Neural cell (in vitro differentiated cells): ENCODE data around the gene TTLL12. TPM values are rescaled to one million over a fixed set of nuclear protein-coding genes. Genes with fewer than 3 reads are reported as not detected.

Experiments used
- H2AFZ ChIP-seq: fragments of 200-600, 300-800 bp; sonication (generic), shearing (Covaris generic); 2 replicates; pipeline ENCODE4 v1.6.0; 2014; ENCODE audit warnings: low read depth, mild to moderate bottlenecking, antibody characterized with exemption, low read length, moderate library complexity
- H3F3A ChIP-seq: fragments of 200-600 bp; shearing (Covaris generic); 2 replicates; pipeline ENCODE4 v1.6.1; 2016; ENCODE audit warnings: mild to moderate bottlenecking, moderate library complexity, mixed read lengths, antibody characterized with exemption, low read length; ENCODE audit not compliant: insufficient read depth, poor library complexity, severe bottlenecking
- H3K27ac ChIP-seq: fragments of 200-600, 300-800 bp; sonication (generic), shearing (Covaris generic); 2 replicates; pipeline ENCODE4 v1.5.1; 2014; ENCODE audit warnings: mild to moderate bottlenecking, low read length, moderate library complexity
- H3K27me3 ChIP-seq: fragments of 300-800, 200-600 bp; sonication (generic), shearing (Covaris generic); 2 replicates; pipeline ENCODE4 v1.6.0; 2014; ENCODE audit warnings: mild to moderate bottlenecking, low read depth, low read length, moderate library complexity; ENCODE audit not compliant: insufficient read depth
- H3K36me3 ChIP-seq: fragments of 300-800, 200-600 bp; sonication (generic), shearing (Covaris generic); 2 replicates; pipeline ENCODE4 v1.5.1; 2014; ENCODE audit warnings: mild to moderate bottlenecking, antibody characterized with exemption, low read length, moderate library complexity; ENCODE audit not compliant: insufficient read depth
- H3K4me2 ChIP-seq: fragments of 300-800, 200-600 bp; sonication (generic), shearing (Covaris generic); 2 replicates; pipeline ENCODE4 v1.6.0; 2014; ENCODE audit warnings: mild to moderate bottlenecking, low read length
- H3K4me3 ChIP-seq: fragments of 300-800, 200-600 bp; sonication (generic), shearing (Covaris generic); 2 replicates; pipeline ENCODE4 v1.5.1; 2014; ENCODE audit warnings: mild to moderate bottlenecking, low read length, moderate library complexity
- H3K79me2 ChIP-seq: fragments of 200-600 bp; shearing (Covaris generic); replicated peaks from 2 replicates; pipeline ENCODE4 v1.6.0; 2014; ENCODE audit warnings: mild to moderate bottlenecking, low read length, moderate library complexity; ENCODE audit not compliant: insufficient read depth
- H3K9ac ChIP-seq: fragments of 300-800, 200-600 bp; sonication (generic), shearing (Covaris generic); 2 replicates; pipeline ENCODE4 v1.6.1; 2016; ENCODE audit warnings: mild to moderate bottlenecking, low read length, mixed read lengths
- H3K9me2 ChIP-seq: fragments of 200-600 bp; shearing (Covaris generic); 2 replicates; pipeline ENCODE4 v1.6.1; 2016; ENCODE audit warnings: mild to moderate bottlenecking, low read length, mixed read lengths; ENCODE audit not compliant: insufficient read depth
- H3K9me3 ChIP-seq: fragments of 200-600, 300-800 bp; sonication (generic), shearing (Covaris generic); 2 replicates; pipeline ENCODE4 v1.6.1; 2016; ENCODE audit warnings: mild to moderate bottlenecking, mixed run types, low read length, moderate library complexity, mixed read lengths
- H4K20me1 ChIP-seq: fragments of 200-600 bp; shearing (Covaris generic); 2 replicates; pipeline ENCODE4 v1.6.1; 2016; ENCODE audit warnings: mild to moderate bottlenecking, mixed run types; ENCODE audit not compliant: insufficient read depth
- EP300 ChIP-seq: fragments of 450-650 bp; conservative IDR thresholded peaks from 2 replicates; pipeline ENCODE4 v1.6.1; 2014; ENCODE audit warnings: antibody characterized with exemption, mild to moderate bottlenecking, moderate library complexity; ENCODE audit not compliant: poor library complexity, severe bottlenecking
- EZH2 ChIP-seq: fragments of 200-600, 300-800 bp; shearing (Covaris generic), sonication (generic); IDR thresholded peaks from 2 replicates; pipeline ENCODE4 v1.6.1; 2014; ENCODE audit warnings: antibody characterized with exemption, low read length, borderline replicate concordance, mild to moderate bottlenecking; ENCODE audit not compliant: insufficient read depth, poor library complexity, severe bottlenecking
- MXI1 ChIP-seq: fragments of 450-650 bp; conservative IDR thresholded peaks from 2 replicates; pipeline ENCODE4 v1.6.1; 2014; ENCODE audit warnings: antibody characterized with exemption, mild to moderate bottlenecking; ENCODE audit not compliant: poor library complexity, severe bottlenecking
- POLR2AphosphoS5 ChIP-seq: IDR thresholded peaks from 2 replicates; pipeline ENCODE4 v1.6.1; 2012
- RAD21 ChIP-seq: fragments of 450-650 bp; conservative IDR thresholded peaks from 2 replicates; pipeline ENCODE4 v1.6.1; 2014; ENCODE audit warnings: antibody characterized with exemption, mild to moderate bottlenecking, moderate library complexity
- REST ChIP-seq: IDR thresholded peaks from 2 replicates; pipeline ENCODE4 v1.6.1; 2012; ENCODE audit warnings: borderline replicate concordance
- SMC3 ChIP-seq: fragments of 450-650 bp; conservative IDR thresholded peaks from 2 replicates; pipeline ENCODE4 v1.6.1; 2014; ENCODE audit warnings: antibody characterized with exemption, mild to moderate bottlenecking, moderate library complexity; ENCODE audit not compliant: poor library complexity
- TAF1 ChIP-seq: IDR thresholded peaks from 2 replicates; pipeline ENCODE4 v1.6.1; 2012; ENCODE audit warnings: low read depth
- polyA plus RNA-seq: library from polyadenylated mRNA; depleted of rRNA; stranded (reverse); fragments of >200 nt; gene quantifications from 2 replicates; pipeline ENCODE4 v1.2.3, GENCODE V29; 2014
- TF ChIP-seq, protein P1 (sequence below): fragments of 450-650 bp; IDR thresholded peaks from 2 replicates; pipeline ENCODE4 v1.5.1; 2014; ENCODE audit warnings: antibody characterized with exemption, mild to moderate bottlenecking, moderate library complexity; ENCODE audit not compliant: poor library complexity, severe bottlenecking

TTLL12 gene
- polyA plus RNA-seq, 1 donor from 2014 or later = 22.2 TPM

DNA sequence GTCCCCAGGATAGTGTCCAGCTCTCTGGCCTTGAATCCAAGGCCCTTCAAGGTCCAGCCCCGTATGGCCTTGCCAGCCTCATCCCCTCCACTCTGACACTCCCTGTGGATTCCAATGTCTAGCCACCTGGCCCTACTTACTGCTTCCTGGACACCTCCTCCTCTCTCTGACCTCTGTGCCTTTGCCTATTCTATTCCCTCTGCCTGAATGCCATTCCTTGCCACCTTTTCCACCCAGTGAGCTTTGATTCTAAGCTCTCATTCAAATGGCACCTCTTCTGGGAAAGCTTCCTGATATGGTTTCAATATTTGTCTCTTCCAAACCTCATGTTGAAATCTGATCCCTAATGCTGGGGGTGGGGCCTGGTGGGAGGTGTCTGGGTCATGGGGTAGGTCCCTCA is 31.9 kb upstream of the TTLL12 start:
- Histone ChIP-seq H3K36me3 (no peaks in the 10 kb centered on the region), H3K9ac (no peak overlapping the region), H3K27ac (no peak overlapping the region), H2AFZ (no peak overlapping the region), H3K27me3 (no peaks in the 10 kb centered on the region), H3K79me2 (no peaks in the 10 kb centered on the region), H3F3A (no peaks in the 10 kb centered on the region), H3K4me3 (no peak overlapping the region), H3K9me3 (no peaks in the 10 kb centered on the region), H3K9me2 (no peaks in the 10 kb centered on the region), H4K20me1 (no peaks in the 10 kb centered on the region), H3K4me2 (no peak overlapping the region)
- TF ChIP-seq EP300 (no peak), EZH2 (no peak), REST (no peak), MXI1 (no peak), RAD21 (no peak)

GRCh38 chr22:43217285-43218030 is 30.5 kb upstream of the TTLL12 start:
- no peaks in the 10 kb centered on the region for H3K36me3 ChIP-seq
- TF ChIP-seq SMC3 (no peak), REST (no peak), RAD21 (no peak), MXI1 (no peak), EP300 (no peak), EZH2 (no peak), TAF1 (no peak), POLR2AphosphoS5 (no peak)
- TF ChIP-seq, protein P1, sequence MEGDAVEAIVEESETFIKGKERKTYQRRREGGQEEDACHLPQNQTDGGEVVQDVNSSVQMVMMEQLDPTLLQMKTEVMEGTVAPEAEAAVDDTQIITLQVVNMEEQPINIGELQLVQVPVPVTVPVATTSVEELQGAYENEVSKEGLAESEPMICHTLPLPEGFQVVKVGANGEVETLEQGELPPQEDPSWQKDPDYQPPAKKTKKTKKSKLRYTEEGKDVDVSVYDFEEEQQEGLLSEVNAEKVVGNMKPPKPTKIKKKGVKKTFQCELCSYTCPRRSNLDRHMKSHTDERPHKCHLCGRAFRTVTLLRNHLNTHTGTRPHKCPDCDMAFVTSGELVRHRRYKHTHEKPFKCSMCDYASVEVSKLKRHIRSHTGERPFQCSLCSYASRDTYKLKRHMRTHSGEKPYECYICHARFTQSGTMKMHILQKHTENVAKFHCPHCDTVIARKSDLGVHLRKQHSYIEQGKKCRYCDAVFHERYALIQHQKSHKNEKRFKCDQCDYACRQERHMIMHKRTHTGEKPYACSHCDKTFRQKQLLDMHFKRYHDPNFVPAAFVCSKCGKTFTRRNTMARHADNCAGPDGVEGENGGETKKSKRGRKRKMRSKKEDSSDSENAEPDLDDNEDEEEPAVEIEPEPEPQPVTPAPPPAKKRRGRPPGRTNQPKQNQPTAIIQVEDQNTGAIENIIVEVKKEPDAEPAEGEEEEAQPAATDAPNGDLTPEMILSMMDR = no peak

More at GRCh38 chr22:43217285-43218030, 30.5 kb upstream of the TTLL12 start:
- H3K4me2 ChIP-seq = no peak overlapping the region
- H3K9me2 ChIP-seq = no peaks in the 10 kb centered on the region
- H3K9me3 ChIP-seq = no peaks in the 10 kb centered on the region
- H3K27ac ChIP-seq = no peak overlapping the region
- H2AFZ ChIP-seq = no peak overlapping the region
- no peaks in the 10 kb centered on the region for H3F3A ChIP-seq
- H4K20me1 ChIP-seq = no peaks in the 10 kb centered on the region
- H3K4me3 ChIP-seq = no peak overlapping the region
- H3K79me2 ChIP-seq = no peaks in the 10 kb centered on the region
- H3K9ac ChIP-seq = no peak overlapping the region
- no peaks in the 10 kb centered on the region for H3K27me3 ChIP-seq
